ENCODE data around the gene SLC39A11.

SLC39A11 gene

GRCh38 chr17:72754513-72754912 is 338.0 kb downstream of the SLC39A11 start:
- Histone ChIP-seq H3K4me1 (ENCODE audit: control insufficient read depth, insufficient read depth, low read length, poor library complexity, severe bottlenecking) (no peaks in the 10 kb centered on the region), H3K27ac (ENCODE audit: low read depth, low read length, severe bottlenecking) (no peak overlapping the region), H3K9me3 (ENCODE audit: control insufficient read depth, low read length) (no peaks in the 10 kb centered on the region), H3K36me3 (ENCODE audit: control insufficient read depth, insufficient read depth, low read length) (no peaks in the 10 kb centered on the region), H3K4me3 (ENCODE audit: extremely low read depth, insufficient read depth, low read length, poor library complexity, severe bottlenecking) (no peak overlapping the region)
- 82 to 91% methylated on average over 3 to 4 of the region's 6 CpGs for WGBS, 2 experiments (ENCODE audit: insufficient coverage in 2 of 2)

- no peak overlapping the region for H3K27ac ChIP-seq (ENCODE audit: low read depth, low read length, severe bottlenecking)
- no peaks in the 10 kb centered on the region for H3K9me3 ChIP-seq (ENCODE audit: control insufficient read depth, low read length)
- no peaks in the 10 kb centered on the region for H3K4me1 ChIP-seq (ENCODE audit: control insufficient read depth, insufficient read depth, low read length, poor library complexity, severe bottlenecking)
- no peaks in the 10 kb centered on the region for H3K36me3 ChIP-seq (ENCODE audit: control insufficient read depth, insufficient read depth, low read length)
- 74 to 86% methylated on average over 3 to 4 of the region's 5 CpGs for WGBS, 2 experiments (ENCODE audit: insufficient coverage in 2 of 2)
- no peak overlapping the region for H3K4me3 ChIP-seq (ENCODE audit: extremely low read depth, insufficient read depth, low read length, poor library complexity, severe bottlenecking)
These were observed 340.7 kb downstream of the SLC39A11 start for GRCh38 chr17:72751746-72752145.

GRCh38 chr17:72749119-72749572 is 343.3 kb downstream of the SLC39A11 start:
- 92 to 97% methylated on average over 6 of the region's 6 CpGs for WGBS, 2 experiments (ENCODE audit: insufficient coverage in 2 of 2)
- H3K36me3 ChIP-seq (ENCODE audit: control insufficient read depth, insufficient read depth, low read length), result no peaks in the 10 kb centered on the region
- no peak overlapping the region for H3K27ac ChIP-seq (ENCODE audit: low read depth, low read length, severe bottlenecking)
- no peaks in the 10 kb centered on the region for H3K4me1 ChIP-seq (ENCODE audit: control insufficient read depth, insufficient read depth, low read length, poor library complexity, severe bottlenecking)
- H3K9me3 ChIP-seq (ENCODE audit: control insufficient read depth, low read length), result no peaks in the 10 kb centered on the region
- H3K4me3 ChIP-seq (ENCODE audit: extremely low read depth, insufficient read depth, low read length, poor library complexity, severe bottlenecking), result no peak overlapping the region

GRCh38 chr17:72747501-72747900 is 345.0 kb downstream of the SLC39A11 start:
- 88 to 95% methylated on average over 4 of the region's 5 CpGs for WGBS, 2 experiments (ENCODE audit: insufficient coverage in 2 of 2)
- no peaks in the 10 kb centered on the region for H3K4me1 ChIP-seq (ENCODE audit: control insufficient read depth, insufficient read depth, low read length, poor library complexity, severe bottlenecking)
- H3K9me3 ChIP-seq (ENCODE audit: control insufficient read depth, low read length), result no peaks in the 10 kb centered on the region
- H3K36me3 ChIP-seq (ENCODE audit: control insufficient read depth, insufficient read depth, low read length), result no peaks in the 10 kb centered on the region
- H3K27ac ChIP-seq (ENCODE audit: low read depth, low read length, severe bottlenecking), result no peak overlapping the region
- H3K4me3 ChIP-seq (ENCODE audit: extremely low read depth, insufficient read depth, low read length, poor library complexity, severe bottlenecking), result no peak overlapping the region

GRCh38 chr17:72745241-72745640 is 347.2 kb downstream of the SLC39A11 start:
- 92 to 100% methylated on average over 1 to 2 of the region's 2 CpGs for WGBS, 2 experiments (ENCODE audit: insufficient coverage in 2 of 2)
- no peak overlapping the region for H3K4me3 ChIP-seq (ENCODE audit: extremely low read depth, insufficient read depth, low read length, poor library complexity, severe bottlenecking)
- H3K27ac ChIP-seq (ENCODE audit: low read depth, low read length, severe bottlenecking), result no peak overlapping the region
- no peaks in the 10 kb centered on the region for H3K36me3 ChIP-seq (ENCODE audit: control insufficient read depth, insufficient read depth, low read length)
- H3K9me3 ChIP-seq (ENCODE audit: control insufficient read depth, low read length), result no peaks in the 10 kb centered on the region
- no peaks in the 10 kb centered on the region for H3K4me1 ChIP-seq (ENCODE audit: control insufficient read depth, insufficient read depth, low read length, poor library complexity, severe bottlenecking)

GRCh38 chr17:72743037-72743467 is 349.4 kb downstream of the SLC39A11 start:
- WGBS, 2 experiments (ENCODE audit: insufficient coverage in 2 of 2), result 27 to 46% methylated on average over 2 to 4 of the region's 4 CpGs
- no peak overlapping the region for H3K27ac ChIP-seq (ENCODE audit: low read depth, low read length, severe bottlenecking)
- H3K9me3 ChIP-seq (ENCODE audit: control insufficient read depth, low read length), result no peaks in the 10 kb centered on the region
- no peaks in the 10 kb centered on the region for H3K36me3 ChIP-seq (ENCODE audit: control insufficient read depth, insufficient read depth, low read length)
- no peaks in the 10 kb centered on the region for H3K4me1 ChIP-seq (ENCODE audit: control insufficient read depth, insufficient read depth, low read length, poor library complexity, severe bottlenecking)
- H3K4me3 ChIP-seq (ENCODE audit: extremely low read depth, insufficient read depth, low read length, poor library complexity, severe bottlenecking), result no peak overlapping the region

- Histone ChIP-seq H3K4me3 (ENCODE audit: extremely low read depth, insufficient read depth, low read length, poor library complexity, severe bottlenecking) (no peak overlapping the region), H3K36me3 (ENCODE audit: control insufficient read depth, insufficient read depth, low read length) (no peaks in the 10 kb centered on the region), H3K4me1 (ENCODE audit: control insufficient read depth, insufficient read depth, low read length, poor library complexity, severe bottlenecking) (peaks cover 8% of the 10 kb centered on the region), H3K27ac (ENCODE audit: low read depth, low read length, severe bottlenecking) (no peak overlapping the region), H3K9me3 (ENCODE audit: control insufficient read depth, low read length) (no peaks in the 10 kb centered on the region)
- 79 to 91% methylated on average over 3 to 4 of the region's 4 CpGs for WGBS, 2 experiments (ENCODE audit: insufficient coverage in 2 of 2)
These were observed 355.3 kb downstream of the SLC39A11 start for GRCh38 chr17:72737151-72737690.

- H3K4me1 ChIP-seq (ENCODE audit: control insufficient read depth, insufficient read depth, low read length, poor library complexity, severe bottlenecking), result peaks cover 10% of the 10 kb centered on the region
- H3K27ac ChIP-seq (ENCODE audit: low read depth, low read length, severe bottlenecking), result no peak overlapping the region
- no peaks in the 10 kb centered on the region for H3K9me3 ChIP-seq (ENCODE audit: control insufficient read depth, low read length)
- no peaks in the 10 kb centered on the region for H3K36me3 ChIP-seq (ENCODE audit: control insufficient read depth, insufficient read depth, low read length)
- no peak overlapping the region for H3K4me3 ChIP-seq (ENCODE audit: extremely low read depth, insufficient read depth, low read length, poor library complexity, severe bottlenecking)
- WGBS, 2 experiments (ENCODE audit: insufficient coverage in 2 of 2), result 87 to 94% methylated on average over 8 of the region's 8 CpGs
These were observed 356.9 kb downstream of the SLC39A11 start for GRCh38 chr17:72735592-72735991.

- H3K9me3 ChIP-seq (ENCODE audit: control insufficient read depth, low read length), result no peaks in the 10 kb centered on the region
- WGBS, 2 experiments (ENCODE audit: insufficient coverage in 2 of 2), result 92 to 95% methylated on average over 8 to 10 of the region's 10 CpGs
These were observed 357.4 kb downstream of the SLC39A11 start for GRCh38 chr17:72735048-72735447.

GRCh38 chr17:72734613-72735012 is 357.9 kb downstream of the SLC39A11 start:
- 89 to 90% methylated on average over 10 of the region's 10 CpGs for whole genome bisulfite sequencing, 2 experiments (ENCODE audit: insufficient coverage in 2 of 2)
- no peak overlapping the region for H3K27ac ChIP-seq (ENCODE audit: low read depth, low read length, severe bottlenecking)
- H3K36me3 ChIP-seq (ENCODE audit: control insufficient read depth, insufficient read depth, low read length), result no peaks in the 10 kb centered on the region
- no peak overlapping the region for H3K4me3 ChIP-seq (ENCODE audit: extremely low read depth, insufficient read depth, low read length, poor library complexity, severe bottlenecking)
- peaks cover 11% of the 10 kb centered on the region for H3K4me1 ChIP-seq (ENCODE audit: control insufficient read depth, insufficient read depth, low read length, poor library complexity, severe bottlenecking)
- no peaks in the 10 kb centered on the region for H3K9me3 ChIP-seq (ENCODE audit: control insufficient read depth, low read length)

More at GRCh38 chr17:72735048-72735447, 357.4 kb downstream of the SLC39A11 start:
- H3K4me1 ChIP-seq (ENCODE audit: control insufficient read depth, insufficient read depth, low read length, poor library complexity, severe bottlenecking), result peaks cover 11% of the 10 kb centered on the region
- H3K27ac ChIP-seq (ENCODE audit: low read depth, low read length, severe bottlenecking), result no peak overlapping the region
- no peak overlapping the region for H3K4me3 ChIP-seq (ENCODE audit: extremely low read depth, insufficient read depth, low read length, poor library complexity, severe bottlenecking)
- no peaks in the 10 kb centered on the region for H3K36me3 ChIP-seq (ENCODE audit: control insufficient read depth, insufficient read depth, low read length)

GRCh38 chr17:72733619-72734282 is 358.7 kb downstream of the SLC39A11 start:
- 71 to 95% methylated on average over 2 to 3 of the region's 3 CpGs for WGBS, 2 experiments (ENCODE audit: insufficient coverage in 2 of 2)
- peaks cover 11% of the 10 kb centered on the region for H3K4me1 ChIP-seq (ENCODE audit: control insufficient read depth, insufficient read depth, low read length, poor library complexity, severe bottlenecking)
- no peak overlapping the region for H3K27ac ChIP-seq (ENCODE audit: low read depth, low read length, severe bottlenecking)
- H3K9me3 ChIP-seq (ENCODE audit: control insufficient read depth, low read length), result no peaks in the 10 kb centered on the region
- no peak overlapping the region for H3K4me3 ChIP-seq (ENCODE audit: extremely low read depth, insufficient read depth, low read length, poor library complexity, severe bottlenecking)
- no peaks in the 10 kb centered on the region for H3K36me3 ChIP-seq (ENCODE audit: control insufficient read depth, insufficient read depth, low read length)
